Measurements from ENCODE around the gene TNF. TPM values are rescaled to one million over a fixed set of nuclear protein-coding genes. Genes with fewer than 3 reads are reported as not detected.

The TNF gene
- total RNA-seq, 4 donors from 2014 or later = 1.0 to 6.4 (median 3.3) TPM

GRCh38 chr6:31558631-31559500 is 16.5 kb upstream of the TNF start:
- Histone ChIP-seq H3K36me3 (peaks cover 45% of the 10 kb centered on the region), H3K4me1 (peaks cover 29% of the 10 kb centered on the region), H3K27ac (no peak overlapping the region), H3K9me3 (no peaks in the 10 kb centered on the region), H3K4me3 (no peak overlapping the region), H3K27me3 (no peaks in the 10 kb centered on the region)
- WGBS = 72% methylated on average over 14 of the region's 14 CpGs
- DNase-seq (ENCODE audit: low spot score in 2 of 2) = no peak
- TF ChIP-seq CTCF (IDR thresholded peaks at IDR 0.05) (no peak), EP300 (IDR thresholded peaks at IDR 0.05) (no peak), POLR2AphosphoS5 (IDR thresholded peaks at IDR 0.05) (no peak), POLR2A (IDR thresholded peaks at IDR 0.05) (no peak)

GRCh38 chr6:31559606-31559957 is 15.8 kb upstream of the TNF start:
- DNase-seq (ENCODE audit: low spot score in 2 of 2) = no peak
- H3K27me3 ChIP-seq = no peaks in the 10 kb centered on the region
- H3K9me3 ChIP-seq = no peaks in the 10 kb centered on the region
- no peak for TF ChIP-seq POLR2AphosphoS5 (IDR thresholded peaks at IDR 0.05)
- TF ChIP-seq CTCF (IDR thresholded peaks at IDR 0.05) = no peak
- no peak for TF ChIP-seq POLR2A (IDR thresholded peaks at IDR 0.05)
- TF ChIP-seq EP300 (IDR thresholded peaks at IDR 0.05) = no peak
- peak overlapping the region; percentile 13 for H3K27ac ChIP-seq
- 67% methylated on average over 4 of the region's 4 CpGs for WGBS
- peaks cover 41% of the 10 kb centered on the region for H3K36me3 ChIP-seq
- H3K4me1 ChIP-seq = peaks cover 29% of the 10 kb centered on the region
- H3K4me3 ChIP-seq = no peak overlapping the region

- no peaks in the 10 kb centered on the region for H3K9me3 ChIP-seq
- H3K36me3 ChIP-seq = peaks cover 41% of the 10 kb centered on the region
- TF ChIP-seq CTCF (IDR thresholded peaks at IDR 0.05) (no peak), POLR2AphosphoS5 (IDR thresholded peaks at IDR 0.05) (no peak), POLR2A (IDR thresholded peaks at IDR 0.05) (no peak), EP300 (IDR thresholded peaks at IDR 0.05) (no peak)
- DNase-seq (ENCODE audit: low spot score in 2 of 2) = no peak
- peaks cover 29% of the 10 kb centered on the region for H3K4me1 ChIP-seq
- H3K4me3 ChIP-seq = no peak overlapping the region
- peak overlapping the region; percentile 13 for H3K27ac ChIP-seq
- WGBS = 54% methylated on average over 7 of the region's 7 CpGs
- H3K27me3 ChIP-seq = no peaks in the 10 kb centered on the region
Measured at GRCh38 chr6:31559958-31560696, 15.2 kb upstream of the TNF start.

- H3K36me3 ChIP-seq = peaks cover 41% of the 10 kb centered on the region
- no peak for TF ChIP-seq EP300 (IDR thresholded peaks at IDR 0.05)
- no peak for TF ChIP-seq POLR2AphosphoS5 (IDR thresholded peaks at IDR 0.05)
- TF ChIP-seq POLR2A (IDR thresholded peaks at IDR 0.05) = no peak
- no peak for TF ChIP-seq CTCF (IDR thresholded peaks at IDR 0.05)
Measured at GRCh38 chr6:31560697-31561058, 14.7 kb upstream of the TNF start.

More at GRCh38 chr6:31560697-31561058, 14.7 kb upstream of the TNF start:
- Histone ChIP-seq H3K4me3 (no peak overlapping the region), H3K4me1 (peaks cover 29% of the 10 kb centered on the region), H3K27ac (peak overlapping the region; percentile 13), H3K9me3 (no peaks in the 10 kb centered on the region), H3K27me3 (no peaks in the 10 kb centered on the region)
- DNase-seq (ENCODE audit: low spot score in 2 of 2) = no peak
